HT-29 (cell line): ENCODE data around the gene CUX1. TPM values are rescaled to one million over a fixed set of nuclear protein-coding genes. Genes with fewer than 3 reads are reported as not detected.
"Not testable (repeated sequence)": the region's sequence is repeated elsewhere in the genome, so short reads cannot be mapped to it uniquely, and the experiment has no call there.

Experiments
- DNase-seq: peaks from one replicate; pipeline ENCODE4 v3.0.0-alpha.2; 2015; ENCODE audit warnings: low spot score
- total RNA-seq: library from RNA; depleted of rRNA; stranded (reverse); fragments of >200 nt; shearing (Covaris generic); gene quantifications from 2 replicates; pipeline ENCODE4 v1.2.3, GENCODE V29; 2014

Gene CUX1
- total RNA-seq, 1 experiment from 2014 or later, result 48.3 TPM

- DNase-seq, result no peak
Measured at GRCh38 chr7:102132209-102132752, 314.9 kb downstream of the CUX1 start.

GRCh38 chr7:102138676-102139075, 321.2 kb downstream of the CUX1 start:
- DNase-seq, result no peak

GRCh38 chr7:102140952-102141370, 323.5 kb downstream of the CUX1 start:
- no peak for DNase-seq

GRCh38 chr7:102142433-102142832, 325.0 kb downstream of the CUX1 start:
- DNase-seq, result not testable (repeated sequence)

GRCh38 chr7:102146122-102146521, 328.7 kb downstream of the CUX1 start:
- no peak for DNase-seq

GRCh38 chr7:102147008-102147407, 329.6 kb downstream of the CUX1 start:
- no peak for DNase-seq

GRCh38 chr7:102148799-102149198, 331.4 kb downstream of the CUX1 start:
- no peak for DNase-seq

GRCh38 chr7:102149416-102149815, 332.0 kb downstream of the CUX1 start:
- no peak for DNase-seq

GRCh38 chr7:102150266-102150665, 332.8 kb downstream of the CUX1 start:
- DNase-seq, result no peak

GRCh38 chr7:102152672-102153598, 335.5 kb downstream of the CUX1 start:
- peak; percentile 96 for DNase-seq

- no peak for DNase-seq
Measured at GRCh38 chr7:102153599-102153946, 336.1 kb downstream of the CUX1 start.

- DNase-seq, result no peak
Measured at GRCh38 chr7:102154425-102154824, 337.0 kb downstream of the CUX1 start.

- DNase-seq, result no peak
Measured at GRCh38 chr7:102155821-102156441, 338.5 kb downstream of the CUX1 start.

GRCh38 chr7:102156867-102157266, 339.4 kb downstream of the CUX1 start:
- DNase-seq, result no peak

- no peak for DNase-seq
Measured at GRCh38 chr7:102165136-102165535, 347.7 kb downstream of the CUX1 start.

GRCh38 chr7:102167254-102167653, 349.8 kb downstream of the CUX1 start:
- DNase-seq, result no peak

- DNase-seq, result no peak
Measured at GRCh38 chr7:102169651-102170392, 352.4 kb downstream of the CUX1 start.

- no peak for DNase-seq
Measured at GRCh38 chr7:102170393-102170970, 353.1 kb downstream of the CUX1 start.

GRCh38 chr7:102173669-102174068, 356.2 kb downstream of the CUX1 start:
- no peak for DNase-seq

- no peak for DNase-seq
Measured at GRCh38 chr7:102175423-102176170, 358.2 kb downstream of the CUX1 start.

- no peak for DNase-seq
Measured at GRCh38 chr7:102178410-102178809, 361.0 kb downstream of the CUX1 start.
